Skeletal muscle cell (primary cell): ENCODE results near the gene SLC16A11.
A peak's percentile ranks its signal among the peaks of the same experiment; 100 is the strongest.
"Not testable (repeated sequence)": the region's sequence is repeated elsewhere in the genome, so short reads cannot be mapped to it uniquely, and the experiment has no call there.

Experiments
- DNase-seq: peaks from one replicate; pipeline ENCODE4 v3.0.0-alpha.2; 2010; ENCODE audit warnings: low read depth
- H3K4me3 ChIP-seq: 2 replicates; pipeline ENCODE4 v1.5.1; 2011; ENCODE audit warnings: low read depth, mild to moderate bottlenecking, control low read depth, low read length, moderate library complexity

The SLC16A11 gene

DNA sequence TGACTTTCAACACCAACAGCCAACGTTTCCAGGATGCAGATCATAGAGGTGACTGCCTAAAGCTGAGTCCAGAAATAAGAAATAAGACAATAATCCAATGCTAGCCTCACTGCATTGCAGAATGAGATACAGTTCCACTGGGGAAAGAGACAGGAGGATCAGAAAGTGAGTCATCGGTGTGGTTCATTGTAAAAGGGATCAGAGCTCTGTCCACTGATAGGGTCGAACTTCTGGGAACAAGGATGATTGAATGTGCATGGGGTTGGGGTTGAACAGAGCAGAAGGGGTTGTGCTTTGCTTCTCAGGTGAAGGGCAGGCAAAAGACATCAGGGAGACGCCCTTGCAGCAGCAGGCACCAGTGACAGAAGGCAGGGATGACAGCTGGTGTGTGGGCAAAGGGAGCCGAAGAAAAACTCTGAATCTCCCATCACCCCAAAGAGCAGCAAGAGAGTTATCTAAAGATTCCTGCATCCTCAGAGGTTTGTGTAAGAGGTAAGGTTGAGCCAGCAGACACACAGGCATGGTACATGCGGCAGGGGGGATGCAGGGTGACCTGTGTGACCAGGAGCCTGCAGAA, 19.7 kb upstream of the SLC16A11 start:
- DNase-seq = no peak
- no peak overlapping the region for H3K4me3 ChIP-seq

DNA sequence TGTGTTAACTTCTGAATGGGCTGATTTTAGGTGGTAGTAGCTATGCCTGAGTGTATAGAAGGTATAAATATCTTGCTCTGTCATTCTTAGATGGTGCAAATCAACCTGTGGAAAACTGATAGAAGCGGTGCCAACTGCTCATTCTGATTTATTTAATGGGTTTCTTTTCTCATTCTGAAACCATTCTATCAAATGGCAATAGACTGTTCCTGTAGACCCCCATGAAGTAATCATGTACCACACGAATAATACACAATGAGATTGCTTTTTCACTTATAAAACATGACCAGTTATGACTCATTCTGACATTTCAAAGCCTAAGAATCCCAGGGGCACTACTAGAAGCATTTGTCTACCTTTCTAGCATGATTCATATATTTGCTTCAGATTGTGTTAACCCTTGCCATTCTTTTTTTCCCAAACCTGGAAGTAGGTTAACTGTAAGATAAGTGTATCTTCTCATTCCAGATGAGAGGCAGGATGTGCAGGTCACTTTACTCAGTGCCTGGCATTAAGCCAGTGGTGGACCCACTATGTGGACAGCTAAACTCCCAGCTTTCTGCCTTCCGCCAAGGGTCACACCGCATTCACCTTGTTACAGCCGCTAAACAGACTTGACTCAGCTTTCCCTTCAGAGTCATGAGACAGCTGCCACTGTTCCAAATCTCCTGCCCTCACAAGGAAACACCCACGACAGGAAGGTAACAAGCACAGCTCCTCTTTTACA, 16.4 kb upstream of the SLC16A11 start:
- DNase-seq = peak; percentile 51
- H3K4me3 ChIP-seq = no peak overlapping the region

DNA sequence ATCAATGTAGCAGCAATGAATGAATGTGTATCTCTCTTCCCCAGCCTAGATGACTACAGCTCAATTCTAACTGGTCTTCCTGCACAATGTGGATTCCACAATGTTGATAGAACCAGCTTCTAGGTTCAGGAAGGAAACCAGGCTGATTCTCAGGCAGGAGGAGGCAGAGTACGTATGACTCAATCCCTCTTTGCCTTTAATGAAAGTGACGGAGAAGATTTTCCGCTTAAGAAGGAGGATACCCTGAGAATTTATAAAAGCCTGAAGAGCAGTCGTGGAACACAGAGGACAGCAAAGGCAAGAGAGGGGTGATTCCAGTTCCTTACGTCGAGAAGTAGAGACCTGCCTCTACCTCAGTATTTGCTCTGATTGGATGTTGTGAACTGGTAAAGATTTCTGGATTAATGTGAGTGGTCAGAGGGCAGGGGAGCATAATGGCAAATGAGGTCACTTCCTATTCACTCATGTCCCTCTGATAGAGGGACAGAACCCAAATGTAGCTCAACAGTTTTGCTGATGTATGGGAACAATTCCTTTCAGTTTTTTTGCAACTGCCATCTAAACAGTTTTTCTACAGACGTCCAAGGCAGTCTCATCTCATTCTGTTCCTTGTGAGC, 15.0 kb upstream of the SLC16A11 start:
- DNase-seq = no peak
- H3K4me3 ChIP-seq = no peak overlapping the region

DNA sequence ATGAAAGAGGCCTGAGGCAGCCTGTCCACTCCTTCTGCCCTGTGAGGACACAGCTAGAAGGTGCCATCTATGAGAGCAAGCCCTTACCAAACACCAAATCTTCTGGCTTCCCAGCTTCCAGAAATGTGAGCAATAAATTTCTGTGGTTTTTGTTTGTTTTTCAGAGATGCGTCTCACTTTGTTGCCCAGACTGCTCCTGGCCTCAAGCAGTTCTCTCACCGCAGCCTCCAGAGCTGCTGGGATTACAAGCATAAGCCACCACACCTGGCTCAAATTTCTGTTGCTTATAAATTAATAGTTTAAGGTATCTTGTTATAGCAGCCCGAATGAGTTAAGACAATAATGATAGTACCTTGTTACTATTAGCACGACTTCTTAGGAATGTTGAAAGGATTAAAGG, 12.5 kb upstream of the SLC16A11 start:
- no peak for DNase-seq
- H3K4me3 ChIP-seq = no peak overlapping the region

DNA sequence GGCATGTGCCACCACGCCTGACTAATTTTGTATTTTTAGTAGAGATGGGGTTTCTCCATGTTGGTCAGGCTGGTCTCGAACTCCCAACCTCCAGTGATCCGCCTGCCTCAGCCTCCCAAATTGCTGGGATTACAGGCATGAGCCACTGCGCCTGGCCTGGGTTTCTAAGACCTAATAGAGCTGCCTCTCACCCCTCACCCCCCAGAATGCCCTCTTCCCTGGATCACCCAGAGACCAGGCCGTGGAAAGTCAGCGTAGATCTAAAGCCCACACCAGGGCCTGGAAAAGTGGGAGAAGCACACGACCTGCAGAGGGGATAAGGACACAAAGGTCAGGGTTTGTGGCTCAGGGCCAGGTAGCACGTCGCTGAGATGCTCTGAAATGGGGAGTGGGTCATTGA, 6.7 kb upstream of the SLC16A11 start:
- not testable (repeated sequence) for DNase-seq, H3K4me3 ChIP-seq

DNA sequence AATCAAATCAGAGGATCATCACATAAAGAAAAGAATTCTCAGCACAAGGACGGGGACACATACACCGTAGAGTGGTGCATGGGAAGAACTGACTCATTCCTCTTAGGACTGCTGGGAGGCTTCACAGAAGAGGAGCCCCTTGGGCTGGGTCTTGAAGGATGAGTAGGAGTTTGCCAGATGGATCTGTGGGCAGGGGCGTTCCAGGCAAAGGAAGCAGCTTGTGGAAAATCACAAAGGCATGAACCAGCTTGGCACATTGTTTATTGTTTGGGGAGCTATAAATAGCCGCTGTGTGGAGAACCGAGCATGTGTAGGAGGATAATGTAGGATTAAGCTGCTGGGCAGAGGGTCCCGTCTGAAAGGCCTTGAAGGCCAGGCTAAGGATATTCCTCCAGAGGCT, 5.1 kb upstream of the SLC16A11 start:
- DNase-seq = no peak
- no peak overlapping the region for H3K4me3 ChIP-seq

DNA sequence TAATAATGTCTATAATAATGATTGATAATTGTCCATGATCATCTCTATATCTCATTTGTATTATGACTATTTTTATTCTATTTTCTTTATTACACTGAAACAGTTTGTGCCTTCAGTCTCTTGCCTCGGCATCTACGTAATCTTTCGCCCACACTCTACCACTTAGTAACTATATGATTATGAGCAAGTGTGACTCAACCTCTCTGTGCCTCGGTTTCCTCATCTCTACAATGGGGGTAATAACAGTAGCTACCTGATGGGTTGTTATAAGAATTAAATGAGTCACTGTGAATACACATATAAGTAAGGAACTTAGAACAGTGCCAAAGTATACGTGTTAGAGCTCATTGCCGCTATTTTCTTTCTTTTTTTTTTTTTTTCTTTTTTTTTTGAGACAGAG, 3.7 kb upstream of the SLC16A11 start:
- no peak overlapping the region for H3K4me3 ChIP-seq
- no peak for DNase-seq

DNA sequence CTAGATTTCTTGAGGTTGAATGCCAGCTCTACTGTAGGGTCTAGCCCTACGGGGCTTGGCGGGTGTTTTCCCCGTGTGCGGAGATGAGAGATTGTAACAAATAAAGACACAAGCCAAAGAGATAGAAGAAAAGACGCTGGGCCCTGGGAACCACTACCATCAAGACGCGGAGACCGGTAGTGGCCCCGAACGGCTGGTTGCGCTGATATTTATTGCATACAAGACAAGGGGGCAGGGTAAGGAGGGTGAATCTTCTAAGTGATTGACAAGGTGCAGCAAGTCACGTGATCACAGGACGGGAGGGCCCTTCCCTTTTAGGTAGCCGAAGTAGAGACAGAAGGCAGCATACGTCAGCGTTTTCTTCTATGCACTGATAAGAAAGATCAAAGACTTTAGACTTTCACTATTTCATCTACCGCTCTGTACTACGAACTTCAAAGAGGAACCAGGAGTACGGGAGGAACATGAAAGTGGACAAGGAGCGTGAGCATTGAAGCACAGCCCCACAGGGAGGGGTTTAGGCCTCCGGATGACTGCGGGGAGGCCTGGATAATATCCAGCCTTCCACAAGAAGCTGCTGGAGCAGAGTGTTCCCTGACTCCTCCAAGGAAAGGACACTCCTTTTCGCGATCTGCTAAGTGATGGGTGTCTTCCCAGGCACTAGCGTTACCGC, 3.0 kb upstream of the SLC16A11 start:
- not testable (repeated sequence) for H3K4me3 ChIP-seq, DNase-seq

DNA sequence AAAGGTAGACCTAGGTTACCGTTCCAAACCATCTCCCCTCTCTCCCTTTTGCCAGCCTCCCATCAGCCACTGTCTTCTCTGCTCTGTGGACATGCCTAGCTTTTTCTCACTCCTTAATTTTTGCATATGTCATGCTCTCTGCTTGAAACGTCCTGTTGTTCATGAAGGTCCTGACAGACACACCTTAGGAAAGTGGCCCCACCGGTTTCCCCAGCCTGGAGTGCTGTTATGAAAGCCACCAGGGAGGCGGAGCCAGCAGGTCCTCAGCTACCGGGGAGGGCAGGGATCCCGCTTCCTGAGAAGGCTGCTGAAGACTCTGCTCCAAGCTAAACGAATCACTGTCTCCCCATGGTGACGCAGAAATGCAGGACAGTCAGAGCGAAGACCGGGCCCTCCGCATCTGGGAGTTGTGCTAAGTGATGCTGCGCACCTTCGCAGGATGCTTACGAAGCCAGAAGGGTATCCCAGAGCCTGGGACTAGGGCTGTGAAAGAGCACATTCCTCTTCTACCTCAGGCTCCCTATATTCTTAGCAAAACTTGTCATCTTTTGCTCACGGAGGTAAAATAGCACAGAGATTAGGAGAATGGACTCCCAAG, 2.3 kb upstream of the SLC16A11 start:
- no peak for DNase-seq
- no peak overlapping the region for H3K4me3 ChIP-seq

DNA sequence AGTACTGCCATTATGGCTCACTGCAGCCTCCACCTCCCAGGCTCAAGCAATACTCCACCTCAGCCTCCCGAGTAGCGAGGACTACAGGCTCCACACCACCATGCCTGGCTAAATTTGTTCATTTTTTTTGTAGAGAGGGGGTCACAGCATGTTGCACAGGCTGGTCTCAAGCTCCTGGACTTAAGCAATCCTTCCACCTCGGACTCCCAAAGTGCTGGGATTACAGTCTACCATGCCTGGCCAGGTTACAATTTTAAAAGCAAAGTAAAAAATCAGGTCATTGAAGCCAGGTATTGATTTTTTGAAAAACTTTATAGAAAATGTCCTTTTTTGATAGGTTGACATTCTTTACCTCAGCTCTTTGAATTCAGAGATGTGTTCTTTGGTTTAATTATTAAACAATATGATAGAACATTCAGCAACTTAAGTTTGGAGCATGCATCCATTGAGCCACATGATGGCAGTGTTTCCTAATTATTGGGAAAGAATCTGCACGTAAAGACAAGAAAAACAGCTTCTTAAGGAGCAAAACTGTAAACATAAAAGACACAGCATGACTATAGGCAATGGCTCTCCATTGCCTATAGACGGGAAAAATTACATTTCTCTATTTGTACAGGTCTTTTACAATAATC, 1.7 kb upstream of the SLC16A11 start:
- no peak overlapping the region for H3K4me3 ChIP-seq
- peak; percentile 47 for DNase-seq

DNA sequence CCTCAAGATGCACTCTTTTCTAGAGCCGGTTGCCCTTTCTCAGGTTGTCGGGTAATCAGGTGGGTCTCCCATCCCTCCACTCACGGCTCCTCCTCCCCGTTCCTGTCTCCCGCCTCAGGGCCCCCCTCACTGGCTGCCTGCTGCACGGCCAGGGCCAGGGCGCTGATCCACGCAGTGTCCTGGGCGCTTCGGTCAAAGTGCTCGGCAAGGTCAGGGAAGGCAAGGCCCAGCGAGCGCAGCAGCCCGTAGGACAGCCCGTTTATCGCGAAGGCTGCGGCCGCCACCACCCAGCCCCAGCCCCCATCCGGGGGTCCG, 753 bp downstream of the SLC16A11 start:
- H3K4me3 ChIP-seq = peak overlapping the region; percentile 40
- DNase-seq = no peak

DNA sequence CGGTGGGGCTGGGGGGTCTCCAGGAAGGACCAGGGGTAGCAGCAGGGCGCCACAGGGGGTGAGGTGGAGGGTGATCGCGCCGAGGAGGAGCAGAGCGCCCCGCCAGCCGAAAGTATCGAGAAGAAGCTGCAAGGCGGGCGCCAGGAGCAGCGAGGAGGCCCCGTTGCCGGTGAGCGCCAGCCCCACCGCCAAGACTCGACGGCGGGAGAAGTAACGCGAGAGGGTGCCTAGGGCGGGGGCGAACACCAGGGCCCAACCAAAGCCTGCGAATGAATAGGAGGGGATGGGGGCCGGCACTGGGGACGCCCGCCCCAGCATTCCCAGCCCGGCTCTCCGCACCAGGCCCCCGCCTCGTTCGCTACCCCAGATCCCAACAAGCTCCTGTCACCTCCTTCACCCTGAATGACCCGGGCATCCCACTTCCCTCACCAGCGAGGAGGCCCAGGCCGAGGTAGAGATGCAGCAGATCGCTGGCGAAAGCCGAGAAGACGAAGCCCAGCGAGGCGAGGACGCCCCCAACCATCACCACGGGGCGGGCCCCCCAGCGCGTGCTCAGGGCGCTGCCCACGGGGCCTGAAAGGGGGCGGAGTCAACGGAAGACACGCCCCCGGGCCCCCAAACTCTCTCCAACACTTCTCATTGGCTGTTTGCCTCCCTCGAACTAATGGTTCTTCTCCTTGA, 1.3 kb downstream of the SLC16A11 start:
- no peak for DNase-seq
- H3K4me3 ChIP-seq = peak overlapping the region; percentile 40

DNA sequence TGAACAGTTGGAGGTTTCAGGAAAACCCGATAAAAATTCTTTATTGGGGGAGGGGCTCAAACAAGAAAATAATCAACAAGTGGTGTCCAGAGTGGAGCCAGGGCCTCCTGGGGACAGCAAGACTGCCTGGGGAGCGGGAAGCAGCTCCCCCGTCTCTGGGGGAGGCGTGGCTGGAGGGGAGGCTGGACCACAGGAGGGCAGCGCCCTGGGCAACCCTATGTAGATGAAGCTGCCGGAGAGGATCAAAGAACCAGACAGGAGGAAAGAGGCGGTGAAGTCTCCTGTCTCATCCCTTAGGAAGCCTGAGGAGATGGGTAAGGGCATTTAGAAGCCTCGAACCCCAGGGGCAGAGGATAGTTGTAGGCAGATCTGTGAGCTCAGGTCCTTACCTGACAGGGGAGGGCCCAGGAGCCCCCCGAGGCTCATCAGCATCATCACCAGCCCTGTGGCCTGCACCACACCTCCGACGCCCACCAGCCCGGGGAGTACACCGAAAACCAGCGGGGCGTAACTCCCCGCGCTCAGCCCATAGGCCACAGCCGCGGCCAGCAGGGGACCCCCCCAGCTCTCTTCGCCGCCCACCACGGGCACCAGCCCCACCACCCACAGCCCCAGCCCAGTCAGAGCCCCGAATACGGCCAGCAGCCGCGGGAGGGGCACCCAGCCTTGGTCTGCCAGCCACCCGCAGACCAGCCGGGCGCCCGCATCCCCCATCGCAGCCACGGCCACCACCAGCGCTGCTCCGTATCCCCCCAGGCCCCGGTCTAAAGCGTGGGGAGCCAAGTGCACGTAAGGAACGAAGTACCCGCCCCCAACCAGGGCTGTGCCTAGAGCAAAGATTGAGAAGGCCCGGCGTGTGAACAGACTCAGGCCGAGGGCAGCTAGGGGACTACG, 2.0 kb downstream of the SLC16A11 start:
- no peak for DNase-seq
- peak overlapping the region; percentile 15 for H3K4me3 ChIP-seq

DNA sequence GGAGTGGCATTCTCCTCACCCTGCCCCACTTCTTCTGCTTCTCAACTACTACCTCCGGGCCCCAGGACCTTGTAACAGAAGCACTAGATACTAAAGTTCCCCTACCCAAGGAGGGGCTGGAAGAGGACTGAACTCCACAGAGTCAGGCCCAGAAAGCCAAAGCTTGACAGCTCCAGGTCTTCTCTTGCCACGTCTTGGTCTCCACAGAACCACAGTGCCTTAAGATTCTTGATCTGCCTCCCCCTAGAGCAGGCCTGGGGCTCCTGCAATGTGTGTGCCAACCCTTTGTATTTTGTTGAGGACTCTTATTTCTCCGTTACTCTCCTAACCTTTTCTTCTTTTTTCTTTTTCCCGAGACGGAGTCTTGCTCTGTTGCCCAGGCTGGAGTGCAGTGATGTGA, 4.1 kb downstream of the SLC16A11 start:
- no peak for DNase-seq

DNA sequence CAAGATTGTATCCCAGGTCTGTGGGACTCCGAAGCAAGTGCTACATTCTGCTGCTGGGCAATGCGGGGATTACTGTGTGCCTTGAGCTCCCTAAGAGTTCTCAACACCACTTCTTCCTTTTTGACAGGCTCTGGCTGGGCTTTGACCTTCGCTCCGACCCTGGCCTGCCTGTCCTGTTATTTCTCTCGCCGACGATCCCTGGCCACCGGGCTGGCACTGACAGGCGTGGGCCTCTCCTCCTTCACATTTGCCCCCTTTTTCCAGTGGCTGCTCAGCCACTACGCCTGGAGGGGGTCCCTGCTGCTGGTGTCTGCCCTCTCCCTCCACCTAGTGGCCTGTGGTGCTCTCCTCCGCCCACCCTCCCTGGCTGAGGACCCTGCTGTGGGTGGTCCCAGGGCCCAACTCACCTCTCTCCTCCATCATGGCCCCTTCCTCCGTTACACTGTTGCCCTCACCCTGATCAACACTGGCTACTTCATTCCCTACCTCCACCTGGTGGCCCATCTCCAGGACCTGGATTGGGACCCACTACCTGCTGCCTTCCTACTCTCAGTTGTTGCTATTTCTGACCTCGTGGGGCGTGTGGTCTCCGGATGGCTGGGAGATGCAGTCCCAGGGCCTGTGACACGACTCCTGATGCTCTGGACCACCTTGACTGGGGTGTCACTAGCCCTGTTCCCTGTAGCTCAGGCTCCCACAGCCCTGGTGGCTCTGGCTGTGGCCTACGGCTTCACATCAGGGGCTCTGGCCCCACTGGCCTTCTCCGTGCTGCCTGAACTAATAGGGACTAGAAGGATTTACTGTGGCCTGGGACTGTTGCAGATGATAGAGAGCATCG, 5.6 kb downstream of the SLC16A11 start:
- no peak overlapping the region for H3K4me3 ChIP-seq

More for the DNA sequence above, 4.1 kb downstream of the SLC16A11 start:
- no peak overlapping the region for H3K4me3 ChIP-seq

DNA sequence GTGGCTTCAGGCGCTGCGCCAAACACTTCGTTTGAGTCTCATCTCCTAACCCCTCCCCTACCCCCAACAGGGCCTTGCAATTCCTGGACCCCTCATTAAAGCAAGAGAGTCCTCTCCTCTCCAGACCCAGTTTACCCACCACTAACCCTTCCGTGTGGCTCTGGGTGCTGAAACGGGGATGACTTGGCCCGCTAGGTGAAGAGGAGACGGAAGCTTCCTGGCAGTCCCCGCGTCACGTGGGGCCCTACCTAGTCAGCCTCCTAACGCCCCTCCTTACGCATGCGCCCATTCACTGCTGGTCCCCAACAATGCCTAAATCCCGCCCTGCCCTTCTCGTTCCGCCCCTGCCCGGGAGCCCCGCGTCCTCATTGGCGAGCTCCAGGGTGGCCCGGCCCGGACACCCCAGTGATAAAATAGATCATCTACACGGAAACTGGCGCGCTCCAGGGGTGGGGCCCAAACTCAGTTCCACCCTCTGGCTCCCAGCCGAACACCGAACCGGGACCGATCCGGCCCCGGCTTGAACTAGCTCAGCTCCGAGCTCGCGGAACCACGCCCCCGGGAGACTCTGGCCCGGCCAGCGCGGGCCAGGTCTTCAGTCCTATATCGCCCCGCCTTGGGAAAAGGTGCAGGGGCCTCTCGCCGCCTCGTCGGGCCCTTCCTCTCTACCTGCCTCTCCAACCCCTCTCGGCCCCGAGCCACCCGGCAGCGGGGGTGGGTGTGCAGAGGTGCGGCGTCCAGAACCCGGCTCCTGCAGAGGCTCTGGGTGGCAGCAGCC, 8.1 kb downstream of the SLC16A11 start, which contains the start of gene SLC16A13:
SLC16A13 (plus strand) TSS at position 425 of the 778 bp plus-strand sequence. CDS start 368 bp downstream, outside the sequence.
- peak within 1 kb of the TSS; percentile 76 for H3K4me3 ChIP-seq
- peak; percentile 80 for DNase-seq

More for the DNA sequence above, 5.6 kb downstream of the SLC16A11 start:
- no peak for DNase-seq
